HepG2 (cell line): ENCODE data around the gene MAST1. TPM values are rescaled to one million over a fixed set of nuclear protein-coding genes. Genes with fewer than 3 reads are reported as not detected.

Experiments
- ATF1 ChIP-seq: IDR thresholded peaks from 2 replicates; pipeline ENCODE4 v1.6.1; 2016; ENCODE audit warnings: mild to moderate bottlenecking, control low read depth
- ATF3 ChIP-seq: sonication (generic); formaldehyde crosslinking; IDR thresholded peaks from 2 replicates; pipeline ENCODE4 v1.4.0; 2020; ENCODE audit warnings: missing genetic modification reagents
- BRCA1 ChIP-seq: sonication (generic); formaldehyde crosslinking; IDR thresholded peaks from 2 replicates; pipeline ENCODE4 v1.4.0; 2020; ENCODE audit warnings: missing genetic modification reagents
- CSRNP1 ChIP-seq: sonication (generic); formaldehyde crosslinking; IDR thresholded peaks from 2 replicates; pipeline ENCODE4 v1.8.1; 2023; ENCODE audit warnings: mild to moderate bottlenecking, missing genetic modification reagents
- DBP ChIP-seq: sonication (generic); formaldehyde crosslinking; IDR thresholded peaks from 2 replicates; pipeline ENCODE4 v1.4.0; 2020; ENCODE audit warnings: missing genetic modification reagents; ENCODE audit errors: not compliant biosample characterization
- FOSL1 ChIP-seq: sonication (generic); formaldehyde crosslinking; IDR thresholded peaks from 2 replicates; pipeline ENCODE4 v1.9.0; 2021; ENCODE audit warnings: missing genetic modification reagents, borderline replicate concordance
- KIAA2018 ChIP-seq: sonication (generic); formaldehyde crosslinking; IDR thresholded peaks from 2 replicates; pipeline ENCODE4 v1.5.0; 2020; ENCODE audit warnings: mild to moderate bottlenecking, missing genetic modification reagents, borderline replicate concordance
- NFKBIZ ChIP-seq: IDR thresholded peaks from 2 replicates; pipeline ENCODE4 v1.6.1; 2018; ENCODE audit warnings: missing genetic modification reagents, missing compliant biosample characterization
- PAX8 ChIP-seq: sonication (generic); formaldehyde crosslinking; IDR thresholded peaks from 2 replicates; pipeline ENCODE4 v1.8.0; 2022; ENCODE audit warnings: mild to moderate bottlenecking, missing genetic modification reagents, borderline replicate concordance
- SMARCC2 ChIP-seq: fragments of 450-650 bp; IDR thresholded peaks from 2 replicates; pipeline ENCODE4 v1.6.1; 2017; ENCODE audit warnings: antibody characterized with exemption, mild to moderate bottlenecking
- ZBTB43 ChIP-seq: sonication (generic); formaldehyde crosslinking; conservative IDR thresholded peaks from 2 replicates; pipeline ENCODE4 v1.4.0; 2020; ENCODE audit warnings: missing genetic modification reagents
- ZNF136 ChIP-seq: sonication (generic); formaldehyde crosslinking; IDR thresholded peaks from 2 replicates; pipeline ENCODE4 v1.8.1; 2022; ENCODE audit warnings: low read depth, mild to moderate bottlenecking, moderate library complexity, missing genetic modification reagents
- ZNF546 ChIP-seq: sonication (generic); formaldehyde crosslinking; conservative IDR thresholded peaks from 2 replicates; pipeline ENCODE4 v1.8.1; 2023; ENCODE audit warnings: mild to moderate bottlenecking, missing genetic modification reagents
- ZNF598 ChIP-seq: sonication (generic); formaldehyde crosslinking; IDR thresholded peaks from 2 replicates; pipeline ENCODE4 v1.5.1; 2020; ENCODE audit warnings: mild to moderate bottlenecking, missing genetic modification reagents, borderline replicate concordance
- ZNF713 ChIP-seq: sonication (generic); formaldehyde crosslinking; IDR thresholded peaks from 2 replicates; pipeline ENCODE4 v1.4.0; 2020; ENCODE audit warnings: mild to moderate bottlenecking, missing genetic modification reagents
- ZNF75D ChIP-seq: sonication (generic); formaldehyde crosslinking; IDR thresholded peaks from 2 replicates; pipeline ENCODE4 v1.8.1; 2023; ENCODE audit warnings: missing genetic modification reagents, mild to moderate bottlenecking, borderline replicate concordance
- ZNF773 ChIP-seq: sonication (generic); formaldehyde crosslinking; IDR thresholded peaks from 2 replicates; pipeline ENCODE4 v1.4.0; 2020; ENCODE audit warnings: missing genetic modification reagents, borderline replicate concordance
- polyA plus RNA-seq, 8 experiments: library from polyadenylated mRNA; depleted of rRNA in 3 of 8; stranded (reverse) in 7 of 8; unstranded in 1 of 8; fragments of >200 nt; fragmentation: Illumina TruSeq in 4 of 8; extraction: Trizol in 4 of 8; gene quantifications; 2 replicates each; pipeline versions ENCODE4 v1.2.1 to v1.2.3, GENCODE V29; 2011 to 2016; ENCODE audit warnings: low read depth in 4 of 8, missing spikeins in 1 of 8, mixed read lengths in 1 of 8; ENCODE audit not compliant: insufficient read depth in 1 of 8
- total RNA-seq, 5 experiments: library from RNA; depleted of rRNA; stranded (reverse); fragments of >200 nt; fragmentation: Illumina TruSeq; extraction: Trizol; gene quantifications; 2 replicates each; pipeline ENCODE4 v1.2.3, GENCODE V29; 2016; ENCODE audit warnings: low read depth in 1 of 5

Gene MAST1
- total and polyA plus RNA-seq, 2 of the 13 experiments (the other 11 are each of a cell fraction or from before 2014, with no cell fraction given) = 0.73 to 4.7 TPM

- TF ChIP-seq ZBTB43 (CRISPR knock-in tag) (no peak), ZNF546 (CRISPR knock-in tag) (no peak), ATF1 (CRISPR knock-in tag) (peak; percentile 96), ZNF773 (CRISPR knock-in tag) (no peak), SMARCC2 (no peak), BRCA1 (CRISPR knock-in tag) (no peak), ZNF598 (CRISPR knock-in tag) (0 out of 2 replicates have a peak, but pooled peaks have one; percentile 41), KIAA2018 (CRISPR knock-in tag) (no peak), ZNF75D (no peak), ZNF713 (CRISPR knock-in tag) (0 out of 2 replicates have a peak, but pooled peaks have one; percentile 78), FOSL1 (no peak), PAX8 (CRISPR knock-in tag) (no peak), ZNF136 (CRISPR knock-in tag) (no peak), NFKBIZ (CRISPR knock-in tag) (no peak; the same call in 1 of the 2 replicates), CSRNP1 (CRISPR knock-in tag) (no peak), ATF3 (0 out of 2 replicates have a peak, but pooled peaks have one; percentile 27), DBP (CRISPR knock-in tag) (no peak)
Observed at GRCh38 chr19:12890787-12891552, 52.7 kb downstream of the MAST1 start, which contains the start of gene GCDH (continued).
